Thoracic aorta (tissue), 2 donors: Measurements from ENCODE around the gene LRP8. TPM values are rescaled to one million over a fixed set of nuclear protein-coding genes. Genes with fewer than 3 reads are reported as not detected.

Experiments used
- ATAC-seq: fragments of 150-250 bp; one replicate; pipeline ENCODE4 v1.8.0; 2017; ENCODE audit warnings: low read depth; ENCODE audit not compliant: insufficient number of reproducible peaks, low FRiP score
- DNase-seq: peaks from one replicate; pipeline ENCODE4 v3.0.0-alpha.2; 2020; ENCODE audit warnings: low spot score
- H3K27ac ChIP-seq, 2 donors: fragments of 200-600 bp; sonication (generic); 1 replicate in 1 of 2; 2 replicates in 1 of 2; pipeline ENCODE4 v1.5.1; 2016; ENCODE audit warnings: mild to moderate bottlenecking in 2 of 2, moderate library complexity in 2 of 2
- H3K27me3 ChIP-seq: fragments of 200-600 bp; sonication (generic); replicated peaks from 2 replicates; pipeline ENCODE4 v1.6.0; 2016; ENCODE audit warnings: mild to moderate bottlenecking; ENCODE audit not compliant: insufficient read depth
- H3K36me3 ChIP-seq: fragments of 200-600 bp; sonication (generic); one replicate; pipeline ENCODE4 v1.5.1; 2016
- H3K4me1 ChIP-seq, 2 donors: fragments of 200-600 bp; sonication (generic); 1 replicate in 1 of 2; 2 replicates in 1 of 2; pipeline versions ENCODE4 v1.5.1 to v1.6.0; 2016; ENCODE audit warnings: low read depth in 2 of 2, mild to moderate bottlenecking in 1 of 2; ENCODE audit not compliant: control insufficient read depth in 1 of 2
- H3K4me3 ChIP-seq: fragments of 200-600 bp; sonication (generic); 2 replicates; pipeline ENCODE4 v1.5.1; 2016; ENCODE audit warnings: mild to moderate bottlenecking
- H3K9me3 ChIP-seq: fragments of 200-600 bp; sonication (generic); 2 replicates; pipeline ENCODE4 v1.5.1; 2016
- total RNA-seq, 2 donors: library from RNA; depleted of rRNA; stranded (reverse); fragments of >200 nt; gene quantifications; one replicate each; pipeline versions ENCODE4 v1.1.0 to v1.2.3, GENCODE V29; 2016
- TF ChIP-seq, protein P1 (sequence below): fragments of 200-600 bp; sonication (generic); IDR thresholded peaks from one replicate; pipeline ENCODE4 v1.5.1; 2019; ENCODE audit warnings: antibody characterized with exemption

Gene LRP8
- total RNA-seq, 2 donors from 2014 or later: 14.1 to 24.1 TPM

DNA sequence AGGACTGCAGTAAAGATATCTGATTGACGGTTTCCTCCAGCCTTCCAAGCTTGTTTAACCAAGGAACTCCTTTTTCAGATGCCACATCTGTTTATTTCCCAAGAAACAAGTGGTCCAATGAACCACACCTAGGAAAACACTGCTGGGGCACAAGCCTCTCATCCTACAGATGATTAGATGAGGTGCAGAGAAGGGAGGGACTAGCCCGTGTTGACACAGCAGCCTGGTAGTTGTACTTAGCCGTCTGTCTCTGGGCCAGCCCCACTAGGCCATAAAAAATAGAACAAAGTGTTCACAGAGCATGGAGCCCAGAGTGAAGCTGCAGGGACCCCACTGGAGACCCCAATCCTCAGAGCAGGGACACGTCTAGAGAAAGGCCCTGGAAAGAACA, 32.1 kb downstream of the LRP8 start:
- peak overlapping the region; percentile 80 to 81 for H3K27ac ChIP-seq

GRCh38 chr1:53295295-53295694, 32.6 kb downstream of the LRP8 start:
- Histone ChIP-seq H3K27me3 (no peaks in the 10 kb centered on the region), H3K9me3 (no peaks in the 10 kb centered on the region), H3K27ac (peak overlapping the region; percentile 80 to 81), H3K4me1 (peaks cover 45 to 51% of the 10 kb centered on the region in 2 donors), H3K36me3 (no peaks in the 10 kb centered on the region), H3K4me3 (no peak overlapping the region)
- no peak for DNase-seq
- no peak for ATAC-seq
- TF ChIP-seq, protein P1, sequence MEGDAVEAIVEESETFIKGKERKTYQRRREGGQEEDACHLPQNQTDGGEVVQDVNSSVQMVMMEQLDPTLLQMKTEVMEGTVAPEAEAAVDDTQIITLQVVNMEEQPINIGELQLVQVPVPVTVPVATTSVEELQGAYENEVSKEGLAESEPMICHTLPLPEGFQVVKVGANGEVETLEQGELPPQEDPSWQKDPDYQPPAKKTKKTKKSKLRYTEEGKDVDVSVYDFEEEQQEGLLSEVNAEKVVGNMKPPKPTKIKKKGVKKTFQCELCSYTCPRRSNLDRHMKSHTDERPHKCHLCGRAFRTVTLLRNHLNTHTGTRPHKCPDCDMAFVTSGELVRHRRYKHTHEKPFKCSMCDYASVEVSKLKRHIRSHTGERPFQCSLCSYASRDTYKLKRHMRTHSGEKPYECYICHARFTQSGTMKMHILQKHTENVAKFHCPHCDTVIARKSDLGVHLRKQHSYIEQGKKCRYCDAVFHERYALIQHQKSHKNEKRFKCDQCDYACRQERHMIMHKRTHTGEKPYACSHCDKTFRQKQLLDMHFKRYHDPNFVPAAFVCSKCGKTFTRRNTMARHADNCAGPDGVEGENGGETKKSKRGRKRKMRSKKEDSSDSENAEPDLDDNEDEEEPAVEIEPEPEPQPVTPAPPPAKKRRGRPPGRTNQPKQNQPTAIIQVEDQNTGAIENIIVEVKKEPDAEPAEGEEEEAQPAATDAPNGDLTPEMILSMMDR: no peak

More for the DNA sequence above, 32.1 kb downstream of the LRP8 start:
- ATAC-seq (no peak), DNase-seq (no peak)
- H3K27me3 ChIP-seq: no peaks in the 10 kb centered on the region
- no peaks in the 10 kb centered on the region for H3K36me3 ChIP-seq
- no peaks in the 10 kb centered on the region for H3K9me3 ChIP-seq
- no peak overlapping the region for H3K4me3 ChIP-seq
- H3K4me1 ChIP-seq: peaks cover 45 to 51% of the 10 kb centered on the region in 2 donors
- TF ChIP-seq, protein P1: no peak

GRCh38 chr1:53294567-53294966, 33.3 kb downstream of the LRP8 start:
- ATAC-seq (no peak), DNase-seq (no peak)
- H3K27ac ChIP-seq: peak overlapping the region; percentile 80 to 81
- H3K4me3 ChIP-seq: no peak overlapping the region
- no peaks in the 10 kb centered on the region for H3K9me3 ChIP-seq
- H3K27me3 ChIP-seq: no peaks in the 10 kb centered on the region
- peaks cover 45 to 51% of the 10 kb centered on the region in 2 donors for H3K4me1 ChIP-seq
- no peaks in the 10 kb centered on the region for H3K36me3 ChIP-seq
- TF ChIP-seq, protein P1: no peak

- Histone ChIP-seq H3K36me3 (no peaks in the 10 kb centered on the region), H3K4me3 (no peak overlapping the region), H3K27me3 (no peaks in the 10 kb centered on the region), H3K9me3 (no peaks in the 10 kb centered on the region), H3K27ac (peak overlapping the region; percentile 80 to 81), H3K4me1 (peaks cover 45 to 51% of the 10 kb centered on the region in 2 donors)
- DNase-seq: no peak
- TF ChIP-seq, protein P1: no peak
- ATAC-seq: no peak
Measured at GRCh38 chr1:53294061-53294460, 33.8 kb downstream of the LRP8 start.

- ATAC-seq (peak; percentile 62), DNase-seq (peak; percentile 25)
- Histone ChIP-seq H3K27ac (peak overlapping the region; percentile 80 to 81), H3K9me3 (no peaks in the 10 kb centered on the region), H3K4me1 (peaks cover 45 to 51% of the 10 kb centered on the region in 2 donors), H3K27me3 (no peaks in the 10 kb centered on the region), H3K36me3 (no peaks in the 10 kb centered on the region), H3K4me3 (no peak overlapping the region)
- TF ChIP-seq, protein P1: no peak
Measured at GRCh38 chr1:53293123-53293522, 34.7 kb downstream of the LRP8 start.
